GM18909 (cell line): ENCODE data around the gene SAXO1.
A peak's percentile ranks its signal among the peaks of the same experiment; 100 is the strongest.

Experiments used
- ATAC-seq: cut with Tn5 transposase; IDR thresholded peaks from one replicate; pipeline ENCODE4 v1.9.1; 2021; ENCODE audit warnings: mild to moderate bottlenecking; ENCODE audit not compliant: unreplicated experiment, poor library complexity

Gene SAXO1

DNA sequence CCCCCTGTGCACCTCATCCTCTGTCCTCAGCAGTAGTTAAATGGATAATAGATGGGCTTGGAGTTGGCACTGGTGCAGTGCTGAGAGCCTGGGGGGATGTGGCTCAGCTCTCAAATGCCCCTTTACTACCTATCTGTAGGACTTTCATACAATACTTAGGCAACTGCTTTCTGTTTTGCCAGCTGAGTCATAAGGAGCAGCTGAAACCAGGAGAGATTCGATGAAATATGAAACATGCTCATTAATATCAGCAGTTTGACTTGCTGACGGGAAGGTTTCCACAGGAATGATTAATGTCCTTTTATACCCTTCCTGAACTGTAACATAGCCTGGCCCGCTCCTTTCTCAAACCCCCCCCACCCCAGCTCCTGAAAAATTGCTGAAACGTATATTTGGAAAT lies 142.6 kb downstream of the SAXO1 start:
- ATAC-seq, result peak; percentile 75

GRCh38 chr9:18889550-18889949 lies 143.5 kb downstream of the SAXO1 start:
- ATAC-seq, result no peak

- ATAC-seq, result no peak
Measured at GRCh38 chr9:18888290-18888689, 144.7 kb downstream of the SAXO1 start.

GRCh38 chr9:18887546-18887945 lies 145.5 kb downstream of the SAXO1 start:
- no peak for ATAC-seq

GRCh38 chr9:18881758-18882157 lies 151.3 kb downstream of the SAXO1 start:
- no peak for ATAC-seq

DNA sequence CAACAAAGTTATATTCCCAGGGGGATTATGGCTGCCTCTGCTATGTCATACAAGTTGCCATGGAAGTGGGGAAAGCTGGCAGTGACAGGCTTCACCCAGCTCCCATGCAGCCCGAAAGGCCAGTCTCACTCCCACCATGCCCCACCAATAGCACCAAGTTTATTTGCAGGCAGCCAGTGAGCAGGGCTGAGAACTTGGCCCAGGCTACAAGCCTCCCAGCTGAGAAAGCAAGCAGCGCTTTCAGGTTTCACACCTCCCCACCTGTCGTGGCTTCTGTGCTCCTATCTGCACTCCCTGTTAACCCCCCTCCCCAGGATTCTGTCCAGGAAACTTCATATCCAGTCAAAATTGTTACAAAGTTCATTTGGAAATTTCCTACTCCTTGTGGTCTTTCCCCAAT lies 155.0 kb downstream of the SAXO1 start:
- no peak for ATAC-seq
